SK-N-MC (cell line): Measurements from ENCODE around the gene RGMA.
A peak's percentile ranks its signal among the peaks of the same experiment; 100 is the strongest.

Experiments
- DNase-seq: peaks from one replicate; pipeline ENCODE4 v3.0.0-alpha.2; 2011; ENCODE audit warnings: low read depth, low spot score
- H3K27ac ChIP-seq: fragments of 200-600 bp; sonication (generic); 2 replicates; pipeline ENCODE4 v1.5.1; 2016; ENCODE audit warnings: mixed run types
- H3K36me3 ChIP-seq: fragments of 200-600 bp; sonication (generic); 2 replicates; pipeline ENCODE4 v1.6.1; 2017; ENCODE audit warnings: antibody characterized with exemption, low read length, mixed read lengths; ENCODE audit not compliant: insufficient read depth
- H3K4me3 ChIP-seq: fragments of 200-600 bp; sonication (generic); 2 replicates; pipeline ENCODE4 v1.5.1; 2016
- H3K9ac ChIP-seq: fragments of 200-600 bp; sonication (generic); 2 replicates; pipeline ENCODE4 v1.8.0; 2017; ENCODE audit warnings: mixed run types, mixed read lengths; ENCODE audit not compliant: insufficient read length
- H3K9me3 ChIP-seq: fragments of 200-600 bp; sonication (generic); 2 replicates; pipeline ENCODE4 v1.6.1; 2017; ENCODE audit warnings: low read depth, mild to moderate bottlenecking, antibody characterized with exemption, low read length, moderate library complexity, mixed read lengths
- EZH2 ChIP-seq: fragments of 200-600 bp; sonication (generic); IDR thresholded peaks from one replicate; pipeline ENCODE4 v1.6.1; 2017; ENCODE audit warnings: antibody characterized with exemption
- FOXP2 ChIP-seq: optimal IDR thresholded peaks from 2 replicates; pipeline ENCODE3; 2011; ENCODE audit warnings: mild to moderate bottlenecking, moderate library complexity; ENCODE audit not compliant: insufficient read depth; ENCODE audit errors: extremely low read length, control extremely low read depth
- POLR2AphosphoS5 ChIP-seq: IDR thresholded peaks from 2 replicates; pipeline ENCODE4 v1.6.1; 2012; ENCODE audit warnings: mild to moderate bottlenecking, low read depth, low read length, borderline replicate concordance

The RGMA gene

GRCh38 chr15:93074599-93074998, 14.4 kb downstream of the RGMA start:
- Histone ChIP-seq H3K9me3 (no peaks in the 10 kb centered on the region), H3K27ac (no peak overlapping the region), H3K4me3 (no peak overlapping the region), H3K9ac (no peak overlapping the region), H3K36me3 (no peaks in the 10 kb centered on the region)
- TF ChIP-seq FOXP2 (no peak), EZH2 (no peak), POLR2AphosphoS5 (no peak)
- no peak for DNase-seq

- DNase-seq = no peak
- H3K27ac ChIP-seq = no peak overlapping the region
- H3K36me3 ChIP-seq = no peaks in the 10 kb centered on the region
- H3K9me3 ChIP-seq = no peaks in the 10 kb centered on the region
- H3K9ac ChIP-seq = no peak overlapping the region
- TF ChIP-seq EZH2 (no peak), FOXP2 (no peak), POLR2AphosphoS5 (no peak)
- no peak overlapping the region for H3K4me3 ChIP-seq
Observed at GRCh38 chr15:93073465-93073952, 15.5 kb downstream of the RGMA start.

GRCh38 chr15:93072411-93073394, 16.3 kb downstream of the RGMA start:
- Histone ChIP-seq H3K4me3 (peak overlapping the region; percentile 38), H3K9ac (peak overlapping the region; percentile 52), H3K36me3 (no peaks in the 10 kb centered on the region), H3K27ac (peak overlapping the region; percentile 27; the same call in 1 of the 2 replicates), H3K9me3 (no peaks in the 10 kb centered on the region)
- DNase-seq = no peak
- no peak for TF ChIP-seq EZH2
- no peak for TF ChIP-seq POLR2AphosphoS5
- no peak for TF ChIP-seq FOXP2

GRCh38 chr15:93072011-93072410, 17.0 kb downstream of the RGMA start:
- H3K9ac ChIP-seq = peak overlapping the region; percentile 52
- peak overlapping the region; percentile 83 for H3K27ac ChIP-seq
- TF ChIP-seq EZH2 (no peak), FOXP2 (no peak), POLR2AphosphoS5 (no peak)
- no peaks in the 10 kb centered on the region for H3K36me3 ChIP-seq
- peak overlapping the region; percentile 38 for H3K4me3 ChIP-seq
- no peaks in the 10 kb centered on the region for H3K9me3 ChIP-seq
- peak; percentile 16 for DNase-seq

GRCh38 chr15:93071469-93071936, 17.5 kb downstream of the RGMA start:
- TF ChIP-seq POLR2AphosphoS5 (no peak), FOXP2 (no peak), EZH2 (no peak)
- H3K36me3 ChIP-seq = no peaks in the 10 kb centered on the region
- H3K4me3 ChIP-seq = peak overlapping the region; percentile 38
- peak overlapping the region; percentile 52 for H3K9ac ChIP-seq
- H3K9me3 ChIP-seq = no peaks in the 10 kb centered on the region
- no peak for DNase-seq
- H3K27ac ChIP-seq = peak overlapping the region; percentile 83

GRCh38 chr15:93070551-93071296, 18.3 kb downstream of the RGMA start:
- DNase-seq = no peak
- Histone ChIP-seq H3K9me3 (no peaks in the 10 kb centered on the region), H3K36me3 (no peaks in the 10 kb centered on the region), H3K9ac (no peak overlapping the region), H3K4me3 (no peak overlapping the region), H3K27ac (peak overlapping the region; percentile 83; the same call in 1 of the 2 replicates)
- no peak for TF ChIP-seq EZH2
- no peak for TF ChIP-seq FOXP2
- no peak for TF ChIP-seq POLR2AphosphoS5

GRCh38 chr15:93070132-93070531, 18.9 kb downstream of the RGMA start:
- H3K9ac ChIP-seq = no peak overlapping the region

GRCh38 chr15:93068581-93069199, 20.3 kb downstream of the RGMA start:
- TF ChIP-seq FOXP2 (no peak), EZH2 (no peak), POLR2AphosphoS5 (no peak)
- no peaks in the 10 kb centered on the region for H3K9me3 ChIP-seq
- no peak overlapping the region for H3K9ac ChIP-seq
- H3K27ac ChIP-seq = no peak overlapping the region
- no peaks in the 10 kb centered on the region for H3K36me3 ChIP-seq
- no peak overlapping the region for H3K4me3 ChIP-seq
- DNase-seq = no peak

More at GRCh38 chr15:93070132-93070531, 18.9 kb downstream of the RGMA start:
- TF ChIP-seq FOXP2 = no peak
- no peak for TF ChIP-seq EZH2
- TF ChIP-seq POLR2AphosphoS5 = no peak
- no peak for DNase-seq
- Histone ChIP-seq H3K9me3 (no peaks in the 10 kb centered on the region), H3K36me3 (no peaks in the 10 kb centered on the region), H3K4me3 (no peak overlapping the region), H3K27ac (no peak overlapping the region)
